Suprapubic skin (tissue), 4 donors: ENCODE data around the gene SV2C.

Experiments
- POLR2A ChIP-seq, 2 donors: fragments of 450-650 bp; IDR thresholded peaks; one replicate each; pipeline ENCODE4 v1.6.1; 2017; ENCODE audit warnings: antibody characterized with exemption in 2 of 2, mild to moderate bottlenecking in 2 of 2, moderate library complexity in 2 of 2
- POLR2AphosphoS5 ChIP-seq, 3 donors: sonication (generic); formaldehyde crosslinking; IDR thresholded peaks; one replicate each; pipeline ENCODE4 v1.6.1; 2017; ENCODE audit warnings: antibody characterized with exemption in 3 of 3
- TF ChIP-seq, protein P1 (sequence below), 2 donors: fragments of 200-600 bp in 1 of 2; fragments of 450-650 bp in 1 of 2; sonication (generic) in 1 of 2; IDR thresholded peaks; one replicate each; pipeline ENCODE4 v1.5.1; 2016 to 2019; ENCODE audit warnings: antibody characterized with exemption in 2 of 2, mild to moderate bottlenecking in 1 of 2, moderate library complexity in 1 of 2

DNA sequence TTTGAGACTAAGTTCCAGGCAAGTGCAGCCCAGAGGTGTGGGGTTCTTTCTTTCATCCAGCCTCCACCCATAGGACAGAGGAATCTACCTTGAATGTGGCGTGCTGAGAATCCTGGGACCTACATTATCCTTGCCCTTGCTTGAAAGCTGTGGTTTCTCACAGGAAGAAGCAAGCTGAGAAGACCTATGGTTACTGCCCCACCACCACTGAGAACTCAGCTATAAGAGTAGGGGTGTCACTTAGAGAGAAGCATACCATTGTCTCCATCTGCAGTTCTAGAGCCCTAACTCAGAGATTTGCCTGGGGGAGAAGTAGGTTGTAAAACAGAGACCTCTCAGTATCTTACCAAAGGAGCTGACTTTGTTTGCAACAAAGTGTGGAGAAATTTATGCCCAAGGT, 72.4 kb downstream of the SV2C start:
- TF ChIP-seq, protein P1, sequence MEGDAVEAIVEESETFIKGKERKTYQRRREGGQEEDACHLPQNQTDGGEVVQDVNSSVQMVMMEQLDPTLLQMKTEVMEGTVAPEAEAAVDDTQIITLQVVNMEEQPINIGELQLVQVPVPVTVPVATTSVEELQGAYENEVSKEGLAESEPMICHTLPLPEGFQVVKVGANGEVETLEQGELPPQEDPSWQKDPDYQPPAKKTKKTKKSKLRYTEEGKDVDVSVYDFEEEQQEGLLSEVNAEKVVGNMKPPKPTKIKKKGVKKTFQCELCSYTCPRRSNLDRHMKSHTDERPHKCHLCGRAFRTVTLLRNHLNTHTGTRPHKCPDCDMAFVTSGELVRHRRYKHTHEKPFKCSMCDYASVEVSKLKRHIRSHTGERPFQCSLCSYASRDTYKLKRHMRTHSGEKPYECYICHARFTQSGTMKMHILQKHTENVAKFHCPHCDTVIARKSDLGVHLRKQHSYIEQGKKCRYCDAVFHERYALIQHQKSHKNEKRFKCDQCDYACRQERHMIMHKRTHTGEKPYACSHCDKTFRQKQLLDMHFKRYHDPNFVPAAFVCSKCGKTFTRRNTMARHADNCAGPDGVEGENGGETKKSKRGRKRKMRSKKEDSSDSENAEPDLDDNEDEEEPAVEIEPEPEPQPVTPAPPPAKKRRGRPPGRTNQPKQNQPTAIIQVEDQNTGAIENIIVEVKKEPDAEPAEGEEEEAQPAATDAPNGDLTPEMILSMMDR (IDR thresholded peaks at IDR 0.05), result no peak
- no peak for TF ChIP-seq POLR2A (IDR thresholded peaks at IDR 0.05)
- no peak for TF ChIP-seq POLR2AphosphoS5 (IDR thresholded peaks at IDR 0.05)
